NCI-H2029 (cell line): ENCODE measurements around the gene ATP2C1.
"Not testable (repeated sequence)": the region's sequence is repeated elsewhere in the genome, so short reads cannot be mapped to it uniquely, and the experiment has no call there.

Experiments used
- DNase-seq: peaks from one replicate; lab custom pipeline; 2025; lab: John Stamatoyannopoulos, UW

The ATP2C1 gene

GRCh38 chr3:130981469-130981868 is 87.6 kb downstream of the ATP2C1 start:
- DNase-seq: no peak

GRCh38 chr3:130990282-130990681 is 96.4 kb downstream of the ATP2C1 start:
- no peak for DNase-seq

- no peak for DNase-seq
Observed at GRCh38 chr3:130991126-130991525, 97.2 kb downstream of the ATP2C1 start.

GRCh38 chr3:130992344-130992743 is 98.5 kb downstream of the ATP2C1 start:
- DNase-seq: no peak

GRCh38 chr3:130997289-130997688 is 103.4 kb downstream of the ATP2C1 start:
- DNase-seq: no peak

- no peak for DNase-seq
Observed at GRCh38 chr3:131001071-131001470, 107.2 kb downstream of the ATP2C1 start.

- no peak for DNase-seq
Observed at GRCh38 chr3:131004603-131005002, 110.7 kb downstream of the ATP2C1 start.

GRCh38 chr3:131007256-131007655 is 113.4 kb downstream of the ATP2C1 start:
- DNase-seq: no peak

- DNase-seq: no peak
Observed at GRCh38 chr3:131007782-131008181, 113.9 kb downstream of the ATP2C1 start.

- no peak for DNase-seq
Observed at GRCh38 chr3:131008326-131008725, 114.4 kb downstream of the ATP2C1 start.

- no peak for DNase-seq
Observed at GRCh38 chr3:131009698-131010097, 115.8 kb downstream of the ATP2C1 start.

GRCh38 chr3:131018970-131019369 is 125.1 kb downstream of the ATP2C1 start:
- DNase-seq: no peak

- no peak for DNase-seq
Observed at GRCh38 chr3:131020122-131020693, 126.3 kb downstream of the ATP2C1 start.

GRCh38 chr3:131025539-131025938 is 131.7 kb downstream of the ATP2C1 start:
- no peak for DNase-seq

GRCh38 chr3:131026321-131027151 is 132.7 kb downstream of the ATP2C1 start, which contains the start of the genes ASTE1 and NEK11:
Gene ASTE1 (minus strand): TSS chr3:131026825. CDS start chr3:131025306, 1,519 bp downstream.
Gene NEK11 (plus strand): TSS chr3:131026877. CDS start chr3:131029709, 2,832 bp downstream.
- DNase-seq: peak; percentile 73

GRCh38 chr3:131028844-131029243 is 135.0 kb downstream of the ATP2C1 start:
- DNase-seq: no peak

- DNase-seq: no peak
Observed at GRCh38 chr3:131031660-131032059, 137.8 kb downstream of the ATP2C1 start.

GRCh38 chr3:131033480-131034080 is 139.7 kb downstream of the ATP2C1 start:
- DNase-seq: no peak

- DNase-seq: no peak
Observed at GRCh38 chr3:131036200-131036816, 142.4 kb downstream of the ATP2C1 start.

GRCh38 chr3:131036986-131037385 is 143.1 kb downstream of the ATP2C1 start:
- DNase-seq: no peak

- no peak for DNase-seq
Observed at GRCh38 chr3:131038326-131038725, 144.4 kb downstream of the ATP2C1 start.

- DNase-seq: not testable (repeated sequence)
Observed at GRCh38 chr3:131042271-131042985, 148.5 kb downstream of the ATP2C1 start.
